Suprapubic skin (tissue), 3 donors: Measurements from ENCODE around the gene OS9.

ENCODE experiments used
- EP300 ChIP-seq: sonication (generic); formaldehyde crosslinking; IDR thresholded peaks from one replicate; pipeline ENCODE4 v1.6.1; 2017; ENCODE audit warnings: antibody characterized with exemption
- POLR2A ChIP-seq, 2 donors: fragments of 450-650 bp; IDR thresholded peaks; one replicate each; pipeline ENCODE4 v1.6.1; 2017; ENCODE audit warnings: antibody characterized with exemption in 2 of 2, mild to moderate bottlenecking in 2 of 2, moderate library complexity in 2 of 2
- TF ChIP-seq, protein P1 (sequence below), 2 donors: fragments of 200-600 bp in 1 of 2; fragments of 450-650 bp in 1 of 2; sonication (generic) in 1 of 2; IDR thresholded peaks; one replicate each; pipeline ENCODE4 v1.5.1; 2016 to 2019; ENCODE audit warnings: antibody characterized with exemption in 2 of 2, mild to moderate bottlenecking in 1 of 2, moderate library complexity in 1 of 2

DNA sequence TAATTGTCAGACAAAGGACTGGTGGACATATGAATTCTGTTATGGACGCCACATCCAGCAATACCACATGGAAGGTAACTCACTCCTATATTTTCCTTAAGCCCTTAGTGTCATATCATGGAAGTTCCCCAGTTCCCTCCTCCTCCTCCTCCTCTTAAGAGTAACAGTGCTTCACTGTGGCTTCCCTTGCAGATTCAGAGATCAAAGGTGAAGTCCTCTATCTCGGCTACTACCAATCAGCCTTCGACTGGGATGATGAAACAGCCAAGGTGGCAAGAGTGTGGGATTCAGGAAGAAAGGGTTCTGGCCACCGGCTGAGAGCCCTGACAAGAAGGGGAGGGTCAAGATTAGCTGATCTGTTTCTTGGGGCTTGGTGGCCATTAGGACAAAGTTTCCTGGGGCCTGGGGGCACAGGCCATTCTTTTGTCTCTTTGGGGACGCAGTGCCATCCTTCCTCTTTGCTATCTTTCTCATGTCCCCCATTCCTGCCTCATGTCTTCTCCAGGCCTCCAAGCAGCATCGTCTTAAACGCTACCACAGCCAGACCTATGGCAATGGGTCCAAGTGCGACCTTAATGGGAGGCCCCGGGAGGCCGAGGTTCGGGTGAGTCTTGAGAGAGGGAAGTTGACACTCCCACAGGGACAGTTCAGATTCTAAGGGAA, 2.0 kb downstream of the OS9 start:
- no peak for TF ChIP-seq POLR2A (IDR thresholded peaks at IDR 0.05)
- TF ChIP-seq, protein P1, sequence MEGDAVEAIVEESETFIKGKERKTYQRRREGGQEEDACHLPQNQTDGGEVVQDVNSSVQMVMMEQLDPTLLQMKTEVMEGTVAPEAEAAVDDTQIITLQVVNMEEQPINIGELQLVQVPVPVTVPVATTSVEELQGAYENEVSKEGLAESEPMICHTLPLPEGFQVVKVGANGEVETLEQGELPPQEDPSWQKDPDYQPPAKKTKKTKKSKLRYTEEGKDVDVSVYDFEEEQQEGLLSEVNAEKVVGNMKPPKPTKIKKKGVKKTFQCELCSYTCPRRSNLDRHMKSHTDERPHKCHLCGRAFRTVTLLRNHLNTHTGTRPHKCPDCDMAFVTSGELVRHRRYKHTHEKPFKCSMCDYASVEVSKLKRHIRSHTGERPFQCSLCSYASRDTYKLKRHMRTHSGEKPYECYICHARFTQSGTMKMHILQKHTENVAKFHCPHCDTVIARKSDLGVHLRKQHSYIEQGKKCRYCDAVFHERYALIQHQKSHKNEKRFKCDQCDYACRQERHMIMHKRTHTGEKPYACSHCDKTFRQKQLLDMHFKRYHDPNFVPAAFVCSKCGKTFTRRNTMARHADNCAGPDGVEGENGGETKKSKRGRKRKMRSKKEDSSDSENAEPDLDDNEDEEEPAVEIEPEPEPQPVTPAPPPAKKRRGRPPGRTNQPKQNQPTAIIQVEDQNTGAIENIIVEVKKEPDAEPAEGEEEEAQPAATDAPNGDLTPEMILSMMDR (IDR thresholded peaks at IDR 0.05) = no peak
- TF ChIP-seq EP300 = no peak
